ENCODE measurements around the gene ARFGEF3. TPM values are rescaled to one million over a fixed set of nuclear protein-coding genes. Genes with fewer than 3 reads are reported as not detected.

ARFGEF3 gene
- polyA plus RNA-seq, 1 of the 3 experiments (the other 2 are of a cell fraction), result not detected

- no peak for TF ChIP-seq ZBTB33 (IDR thresholded peaks at IDR 0.05; ENCODE audit: borderline replicate concordance, low read depth)
- no peak for TF ChIP-seq PBX3 (IDR thresholded peaks at IDR 0.05)
- no peak for TF ChIP-seq TEAD4 (IDR thresholded peaks at IDR 0.05; ENCODE audit: borderline replicate concordance, insufficient read depth)
- TF ChIP-seq JUND (IDR thresholded peaks at IDR 0.05), result no peak
- TF ChIP-seq CTCF (IDR thresholded peaks at IDR 0.05), result no peak
- no peak for TF ChIP-seq MAX (IDR thresholded peaks at IDR 0.05; ENCODE audit: low read depth)
- TF ChIP-seq EZH2phosphoT487 (IDR thresholded peaks at IDR 0.05; ENCODE audit: borderline replicate concordance, low read depth), result no peak
Measured at GRCh38 chr6:138347864-138348263, 186.1 kb downstream of the ARFGEF3 start (continued).

- TF ChIP-seq RCOR1 (IDR thresholded peaks at IDR 0.05; ENCODE audit: low read length) (no peak), TAF1 (IDR thresholded peaks at IDR 0.05; ENCODE audit: borderline replicate concordance, low read depth, low read length) (no peak), PBX3 (IDR thresholded peaks at IDR 0.05) (no peak), SIN3A (IDR thresholded peaks at IDR 0.05; ENCODE audit: borderline replicate concordance, low read depth, low read length) (no peak), REST (IDR thresholded peaks at IDR 0.05; ENCODE audit: low read depth, low read length) (no peak), POLR2AphosphoS5 (IDR thresholded peaks at IDR 0.05; ENCODE audit: low read depth, low read length) (no peak), GABPA (IDR thresholded peaks at IDR 0.05; ENCODE audit: low read depth) (no peak)
- DNase-seq, result no peak
- no peak overlapping the region for H3K4me3 ChIP-seq (ENCODE audit: low read depth in 2 of 2, low read length in 1 of 2)
- no peaks in the 10 kb centered on the region for H3K9me3 ChIP-seq
- no peaks in the 10 kb centered on the region for H3F3A ChIP-seq (replicated peaks; ENCODE audit: insufficient read depth)
- ChIA-PET POLR2A (no interaction called here), CTCF (no interaction called here)
- H3K36me3 ChIP-seq (replicated peaks in 1 of 2; ENCODE audit: control insufficient read depth in 1 of 2, insufficient read depth in 2 of 2, low read length in 1 of 2), result no peaks in the 10 kb centered on the region
- WGBS (ENCODE audit: low lambda C conversion rate), result 32% methylated on average over 3 of the region's 3 CpGs
- no peak overlapping the region for H2AFZ ChIP-seq (ENCODE audit: low read depth)
- H3K9ac ChIP-seq, result no peak overlapping the region
- H3K4me1 ChIP-seq (ENCODE audit: control insufficient read depth in 1 of 2, insufficient read depth in 2 of 2, low read depth in 1 of 2, low read length in 1 of 2), result no peaks in the 10 kb centered on the region
- H3K4me2 ChIP-seq, result no peak overlapping the region
- H3K27ac ChIP-seq (ENCODE audit: low read depth in 2 of 2, low read length in 1 of 2), result no peak overlapping the region
- H3K79me2 ChIP-seq (ENCODE audit: insufficient read depth), result no peaks in the 10 kb centered on the region
- 0 out of 2 replicates have a peak, but pooled peaks cover 5% of the 10 kb centered on the region for H3K27me3 ChIP-seq (ENCODE audit: insufficient read depth)
- no peaks in the 10 kb centered on the region for H4K20me1 ChIP-seq (ENCODE audit: insufficient read depth)
- no peaks in the 10 kb centered on the region for H3K9me2 ChIP-seq
Measured at GRCh38 chr6:138349891-138350290, 188.2 kb downstream of the ARFGEF3 start.
